CD14-positive monocyte (primary cell): ENCODE results near the gene CDKN1B. TPM values are rescaled to one million over a fixed set of nuclear protein-coding genes. Genes with fewer than 3 reads are reported as not detected.

Source experiments
- DNase-seq, 3 donors: peaks; one replicate each; pipeline ENCODE4 v3.0.0-alpha.2; 2011 to 2022
- H2AFZ ChIP-seq: 2 replicates; pipeline ENCODE4 v1.6.0; 2012; ENCODE audit warnings: mild to moderate bottlenecking, low read depth, low read length, inconsistent platforms; ENCODE audit not compliant: insufficient read depth, poor library complexity, severe bottlenecking
- H3K27ac ChIP-seq, 2 donors: 1 replicate in 1 of 2; 2 replicates in 1 of 2; pipeline ENCODE4 v1.5.1; 2012 to 2013; ENCODE audit warnings: low read length in 2 of 2, control low read depth in 1 of 2, inconsistent platforms in 1 of 2, low read depth in 1 of 2, mild to moderate bottlenecking in 1 of 2
- H3K27me3 ChIP-seq, 2 donors: one replicate each; pipeline versions ENCODE4 v1.6.0 to v1.6.1; 2011 to 2013; ENCODE audit warnings: low read length in 2 of 2; ENCODE audit not compliant: control insufficient read depth in 2 of 2, insufficient read depth in 2 of 2
- H3K36me3 ChIP-seq, 2 donors: replicated peaks in 1 of 2; 1 replicate in 1 of 2; 2 replicates in 1 of 2; pipeline versions ENCODE4 v1.5.1 to v1.6.1; 2012 to 2013; ENCODE audit warnings: low read length in 2 of 2, control low read depth in 1 of 2, inconsistent platforms in 1 of 2, mild to moderate bottlenecking in 1 of 2; ENCODE audit not compliant: insufficient read depth in 2 of 2, control insufficient read depth in 1 of 2
- H3K4me1 ChIP-seq, 2 donors: 1 replicate in 1 of 2; 2 replicates in 1 of 2; pipeline versions ENCODE4 v1.5.1 to v1.6.1; 2012 to 2013; ENCODE audit warnings: low read length in 2 of 2, control low read depth in 1 of 2, inconsistent platforms in 1 of 2, mild to moderate bottlenecking in 1 of 2, moderate library complexity in 1 of 2; ENCODE audit not compliant: insufficient read depth in 2 of 2, control insufficient read depth in 1 of 2
- H3K4me2 ChIP-seq: replicated peaks from 2 replicates; pipeline ENCODE3; 2012; ENCODE audit warnings: low read length, moderate library complexity, mild to moderate bottlenecking; ENCODE audit not compliant: poor library complexity, severe bottlenecking; ENCODE audit errors: extremely low read depth
- H3K4me3 ChIP-seq, 3 experiments: fragments of 200-600 bp in 1 of 3; sonication (generic) in 1 of 3; replicated peaks in 1 of 3; 1 replicate in 2 of 3; 2 replicates in 1 of 3; pipeline ENCODE4 v1.5.1; 2011 to 2013; ENCODE audit warnings: low read length in 3 of 3, mild to moderate bottlenecking in 3 of 3, control low read depth in 2 of 3, low read depth in 2 of 3, inconsistent platforms in 1 of 3, moderate library complexity in 1 of 3
- H3K79me2 ChIP-seq: 2 replicates; pipeline ENCODE4 v1.6.0; 2012; ENCODE audit warnings: mild to moderate bottlenecking, control low read depth, inconsistent platforms, low read length, moderate library complexity; ENCODE audit not compliant: insufficient read depth
- H3K9ac ChIP-seq: 2 replicates; pipeline ENCODE4 v1.6.0; 2017; ENCODE audit warnings: low read length, mild to moderate bottlenecking; ENCODE audit not compliant: insufficient read depth, poor library complexity, severe bottlenecking
- H3K9me3 ChIP-seq, 2 donors: replicated peaks in 1 of 2; 1 replicate in 1 of 2; 2 replicates in 1 of 2; pipeline versions ENCODE4 v1.5.1 to v1.6.1; 2012 to 2013; ENCODE audit warnings: low read length in 2 of 2, control low read depth in 1 of 2; ENCODE audit not compliant: control insufficient read depth in 1 of 2, insufficient read depth in 1 of 2
- H4K20me1 ChIP-seq: 2 replicates; pipeline ENCODE4 v1.6.0; 2012; ENCODE audit warnings: mild to moderate bottlenecking, low read length, control low read depth, moderate library complexity; ENCODE audit not compliant: insufficient read depth
- H3K27ac Mint-ChIP-seq, 7 donors: one replicate each; pipeline ENCODE4 v1.8.0; 2020; ENCODE audit warnings: mild to moderate bottlenecking in 7 of 7, mixed read lengths in 7 of 7, moderate library complexity in 6 of 7, inconsistent platforms in 2 of 7
- H3K27me3 Mint-ChIP-seq, 3 donors: one replicate each; pipeline ENCODE4 v1.8.0; 2021 to 2022; ENCODE audit warnings: low read depth in 3 of 3, mild to moderate bottlenecking in 3 of 3, mixed read lengths in 3 of 3, moderate library complexity in 3 of 3, inconsistent platforms in 1 of 3
- H3K36me3 Mint-ChIP-seq, 2 donors: one replicate each; pipeline ENCODE4 v1.8.0; 2020; ENCODE audit warnings: mixed read lengths in 2 of 2, inconsistent platforms in 1 of 2, mild to moderate bottlenecking in 1 of 2
- H3K4me1 Mint-ChIP-seq: one replicate; pipeline ENCODE4 v1.8.0; 2020; ENCODE audit warnings: mild to moderate bottlenecking, mixed read lengths
- H3K4me3 Mint-ChIP-seq, 2 donors: one replicate each; pipeline ENCODE4 v1.8.0; 2020; ENCODE audit warnings: mild to moderate bottlenecking in 2 of 2, mixed read lengths in 2 of 2, moderate library complexity in 1 of 2
- H3K9me3 Mint-ChIP-seq, 7 donors: one replicate each; pipeline ENCODE4 v1.8.0; 2020 to 2022; ENCODE audit warnings: mixed read lengths in 7 of 7, mild to moderate bottlenecking in 6 of 7, moderate library complexity in 6 of 7, inconsistent platforms in 2 of 7
- CTCF ChIP-seq: fragments of 200-600 bp; IDR thresholded peaks from one replicate; pipeline ENCODE4 v1.8.0; 2022; ENCODE audit warnings: antibody characterized with exemption, mild to moderate bottlenecking
- WGBS: methylation state at CpG from one replicate; pipeline ENCODE4 v1.1.5; 2013; ENCODE audit warnings: missing lambda C conversion rate; ENCODE audit not compliant: insufficient coverage; 5-methylcytosine and 5-hydroxymethylcytosine counted together
- intact Hi-C, 2 donors: fragments of 100-400 bp; cut with micrococcal nuclease; formaldehyde crosslinking; loops; one replicate each; pipeline versions ENCODE4 v1.15.0 to v1.15.1; 2023
- polyA plus RNA-seq, 3 donors: library from polyadenylated mRNA; depleted of rRNA in 1 of 3; unstranded in 2 of 3; stranded (reverse) in 1 of 3; fragments of 300-500 nt in 2 of 3; fragments of >200 nt in 1 of 3; fragmentation: Illumina TruSeq in 2 of 3; gene quantifications; 1 replicate in 2 of 3; 2 replicates in 1 of 3; pipeline ENCODE4 v1.2.3, GENCODE V29; 2012 to 2021

The CDKN1B gene
- polyA plus RNA-seq, 3 donors = 9.2 to 98.1 (median 9.5) TPM

- Histone ChIP-seq H3K4me1 (peaks cover 35 to 40% of the 10 kb centered on the region in 2 donors), H3K9ac (no peak overlapping the region), H3K36me3 (peaks cover 7 to 12% of the 10 kb centered on the region in 2 donors), H3K4me2 (peak overlapping the region; percentile 80), H3K27ac (peak overlapping the region in 1 of 2 donors; percentile 96), H3K79me2 (peaks cover 46% of the 10 kb centered on the region), H3K4me3 (peak overlapping the region in 2 of 3 experiments; percentile 92 to 99), H3K27me3 (no peaks in the 10 kb centered on the region), H4K20me1 (peaks cover 27% of the 10 kb centered on the region), H3K9me3 (no peaks in the 10 kb centered on the region), H2AFZ (peak overlapping the region; percentile 85)
- intact Hi-C loops = loop anchor here (5.0 to 10.0 kb wide), 6 partner anchors 99 to 1141 kb away; partner anchors contain the start of genes BORCS5 (in 1 of the 2), CREBL2 (in 1 of the 2), DDX47 (in 1 of the 2) and DUSP16 (in 1 of the 2)
- H3K36me3 Mint-ChIP-seq = peaks cover 25 to 29% of the 10 kb centered on the region in 2 donors
- peaks cover 41% of the 10 kb centered on the region for H3K4me1 Mint-ChIP-seq
- H3K4me3 Mint-ChIP-seq = peak overlapping the region; percentile 82 to 91
- WGBS = 0% methylated on average over 2 of the region's 10 CpGs
- no peak for TF ChIP-seq CTCF
- H3K9me3 Mint-ChIP-seq = peaks cover 0 to 4% (median 2%) of the 10 kb centered on the region in 7 donors
- peak overlapping the region; percentile 43 to 98 (median 70) for H3K27ac Mint-ChIP-seq
- DNase-seq = no peak
- H3K27me3 Mint-ChIP-seq = peaks cover 0 to 1% (median 0%) of the 10 kb centered on the region in 3 donors
Observed at GRCh38 chr12:12715459-12716150, 1.6 kb upstream of the CDKN1B start.

- Mint-ChIP-seq H3K27me3 (peaks cover 0 to 1% (median 0%) of the 10 kb centered on the region in 3 donors), H3K27ac (peak overlapping the region; percentile 74 to 98 (median 86)), H3K4me3 (peak overlapping the region; percentile 82 to 91), H3K4me1 (peaks cover 47% of the 10 kb centered on the region), H3K9me3 (peaks cover 0 to 4% (median 2%) of the 10 kb centered on the region in 7 donors), H3K36me3 (peaks cover 32 to 35% of the 10 kb centered on the region in 2 donors)
- peak overlapping the region; percentile 99 for H3K9ac ChIP-seq
- H3K27ac ChIP-seq = peak overlapping the region; percentile 96 to 97
- peaks cover 31% of the 10 kb centered on the region for H4K20me1 ChIP-seq
- H3K4me3 ChIP-seq = peak overlapping the region; percentile 85 to 99 (median 92)
- peaks cover 53% of the 10 kb centered on the region for H3K79me2 ChIP-seq
- H3K9me3 ChIP-seq = no peaks in the 10 kb centered on the region
- no peaks in the 10 kb centered on the region for H3K27me3 ChIP-seq
- peaks cover 12 to 19% of the 10 kb centered on the region in 2 donors for H3K36me3 ChIP-seq
- WGBS = 0% methylated on average over 7 of the region's 15 CpGs
- peak overlapping the region; percentile 85 for H2AFZ ChIP-seq
- no peak for TF ChIP-seq CTCF
- H3K4me1 ChIP-seq = peaks cover 39 to 46% of the 10 kb centered on the region in 2 donors
- peak overlapping the region; percentile 80 for H3K4me2 ChIP-seq
- intact Hi-C loops = loop anchor here (5.0 to 10.0 kb wide), 6 partner anchors 99 to 1141 kb away; partner anchors contain the start of genes BORCS5 (in 1 of the 2), CREBL2 (in 1 of the 2), DDX47 (in 1 of the 2) and DUSP16 (in 1 of the 2)
- DNase-seq = no peak
Observed at GRCh38 chr12:12716151-12716792, 896 bp upstream of the CDKN1B start.
